GM19193 (cell line): ENCODE data around the gene SLC5A3.

ENCODE experiments used
- POLR2A ChIP-seq: IDR thresholded peaks from 4 replicates; pipeline ENCODE4 v1.6.1; 2011; ENCODE audit not compliant: insufficient read depth, insufficient read length; ENCODE audit errors: extremely low read depth

Gene SLC5A3

DNA sequence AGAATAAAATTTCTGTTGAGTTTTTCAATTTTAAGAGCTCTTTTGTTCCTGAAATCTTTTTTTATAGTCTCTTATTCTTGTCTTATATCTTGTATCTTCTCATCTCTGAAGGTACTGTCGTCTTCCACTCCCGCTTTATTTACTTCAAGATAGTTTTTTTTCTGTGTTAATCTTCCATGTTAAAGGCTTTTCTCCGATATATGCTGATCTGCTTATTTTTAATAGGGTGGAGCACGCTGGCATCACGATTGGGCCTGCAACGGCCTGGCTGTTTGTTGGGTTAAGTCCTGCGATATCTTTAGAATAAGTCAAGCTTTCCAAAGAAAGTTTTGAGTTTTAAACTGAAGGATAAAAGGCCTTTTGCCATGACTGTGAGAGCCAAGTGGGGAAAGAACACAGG lies 35.7 kb downstream of the SLC5A3 start:
- no peak for TF ChIP-seq POLR2A

GRCh38 chr21:34110594-34111202 lies 37.3 kb downstream of the SLC5A3 start:
- TF ChIP-seq POLR2A, result no peak

DNA sequence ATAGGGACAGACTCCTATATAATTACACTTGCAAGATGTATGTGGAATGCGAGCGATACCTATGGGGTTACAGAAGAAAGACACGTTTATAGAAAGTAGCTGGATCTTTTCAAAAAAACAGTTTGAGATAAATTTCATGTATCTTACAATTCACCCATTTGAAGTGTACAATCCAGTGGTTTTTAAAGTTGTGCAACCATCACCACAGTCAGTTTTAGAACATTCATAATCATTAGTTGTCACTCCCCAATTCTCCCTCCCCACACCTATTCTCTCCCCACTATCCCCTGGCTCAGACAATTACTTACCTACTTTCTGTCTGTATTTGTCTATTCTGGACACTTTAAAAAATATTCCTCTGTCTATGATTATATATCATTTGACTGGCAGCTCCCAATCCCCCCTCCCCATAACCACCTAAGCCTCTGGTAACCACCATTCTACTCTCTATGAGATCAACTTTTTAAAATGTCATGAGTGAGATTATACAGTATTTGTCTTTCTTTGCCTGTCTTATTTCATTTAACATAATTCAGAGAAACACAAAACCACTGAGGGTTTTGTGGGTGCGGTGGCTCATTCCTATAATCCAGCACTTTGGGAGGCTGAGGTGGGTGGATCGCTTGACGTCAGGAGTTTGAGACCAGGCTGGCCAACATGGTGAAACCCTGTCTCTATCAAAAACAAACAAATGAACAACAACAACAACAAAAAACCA lies 39.1 kb downstream of the SLC5A3 start:
- no peak for TF ChIP-seq POLR2A

DNA sequence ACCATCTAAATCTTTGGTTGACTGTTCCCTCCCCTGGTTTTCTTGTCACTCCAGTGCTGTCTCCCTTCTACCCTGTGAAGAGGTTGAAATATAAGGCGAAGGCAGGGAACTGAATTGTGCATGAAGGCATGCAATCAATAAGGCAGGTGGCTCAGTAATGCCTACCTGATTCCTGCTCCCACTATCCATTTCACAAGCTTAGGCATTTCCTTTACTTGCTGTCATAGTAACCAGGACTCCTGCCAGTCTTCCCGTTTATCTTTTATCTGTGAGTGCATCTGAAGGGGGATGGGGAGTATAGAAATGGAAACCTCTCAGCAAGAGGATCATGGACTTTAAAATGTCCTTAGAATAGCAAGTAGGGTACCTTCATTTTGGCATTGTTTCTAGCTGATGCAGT lies 40.5 kb downstream of the SLC5A3 start:
- no peak for TF ChIP-seq POLR2A

DNA sequence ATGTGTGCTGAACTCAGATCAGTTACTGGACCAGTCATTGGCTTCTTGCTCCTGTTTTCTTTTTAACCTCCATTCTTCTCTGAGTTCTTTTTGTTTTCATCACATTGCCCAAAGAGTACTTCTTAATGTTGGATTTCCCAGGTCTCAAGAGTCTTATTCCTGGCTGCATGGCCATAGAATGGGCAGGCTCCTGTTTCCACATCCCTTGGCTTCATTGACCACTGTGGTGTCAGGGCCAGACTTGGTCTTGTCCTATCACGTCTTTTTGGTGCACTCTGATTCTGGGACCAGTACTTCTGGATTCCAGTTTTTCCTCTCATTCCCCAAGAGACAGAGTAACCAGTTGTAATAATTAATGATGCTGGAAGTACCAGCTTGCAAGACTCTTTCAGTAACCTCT lies 41.8 kb downstream of the SLC5A3 start:
- no peak for TF ChIP-seq POLR2A

- no peak for TF ChIP-seq POLR2A
Measured at GRCh38 chr21:34116569-34116968, 43.2 kb downstream of the SLC5A3 start.

GRCh38 chr21:34120867-34121266 lies 47.5 kb downstream of the SLC5A3 start:
- no peak for TF ChIP-seq POLR2A

DNA sequence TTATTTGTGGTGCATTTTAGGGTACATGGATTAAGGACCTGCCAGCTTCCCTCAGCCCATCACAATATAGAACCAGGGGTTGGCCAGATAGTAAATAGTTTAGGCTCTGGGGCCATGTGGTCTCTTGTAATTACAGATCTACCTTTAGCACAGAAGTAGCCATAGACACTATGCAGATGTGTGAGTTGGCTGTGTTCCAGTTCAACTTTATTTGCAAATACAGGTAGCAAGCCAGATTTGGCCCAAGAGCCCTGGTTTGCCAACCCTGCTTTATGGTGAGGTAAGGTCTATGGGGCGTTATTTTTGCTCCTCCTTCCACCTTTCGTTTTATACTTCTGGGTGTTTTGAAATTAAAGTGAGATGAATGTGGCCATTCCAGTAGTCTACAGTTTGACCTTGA lies 48.7 kb downstream of the SLC5A3 start:
- no peak for TF ChIP-seq POLR2A
